ENCODE data around the gene RAB11FIP5. TPM values are rescaled to one million over a fixed set of nuclear protein-coding genes. Genes with fewer than 3 reads are reported as not detected.

Gene RAB11FIP5
- total and polyA plus RNA-seq, 2 donors (not counting 3 experiments of a cell fraction or from before 2014, with no cell fraction given), result 36.6 to 47.0 TPM

- H3K79me2 ChIP-seq (ENCODE audit: control insufficient read depth, insufficient read depth, low read length), result no peaks in the 10 kb centered on the region
- H3K4me2 ChIP-seq (ENCODE audit: insufficient read depth, low read length), result no peak overlapping the region
- H3K27me3 ChIP-seq (ENCODE audit: control insufficient read depth in 2 of 2, insufficient read depth in 2 of 2, low read length in 2 of 2), result no peaks in the 10 kb centered on the region
- no peaks in the 10 kb centered on the region for H3K9me3 ChIP-seq (replicated peaks; ENCODE audit: control insufficient read depth, insufficient read depth, low read length)
- no peak overlapping the region for H3K27ac ChIP-seq (ENCODE audit: insufficient read depth, low read depth, low read length)
- H4K20me1 ChIP-seq (replicated peaks; ENCODE audit: control insufficient read depth, extremely low read depth, insufficient read depth, low read length), result no peaks in the 10 kb centered on the region
- BruUV-seq (replicated peaks), result no TSS peak
- intact Hi-C loops (cut with micrococcal nuclease), result no loop called here
- H3K9ac ChIP-seq (replicated peaks; ENCODE audit: extremely low read depth, insufficient read depth, low read length), result no peak overlapping the region
- no peak for FAIRE-seq
- dilution Hi-C loops (cut with MboI; ENCODE audit: extremely low pct_ligation_motif_present, low sequenced_read_pairs), result no loop called here
- H3K36me3 ChIP-seq (ENCODE audit: control insufficient read depth in 2 of 2, extremely low read depth in 1 of 2, insufficient read depth in 2 of 2, low read length in 2 of 2), result peaks cover 2% of the 10 kb centered on the region in 2 experiments
- no peak overlapping the region for H2AFZ ChIP-seq (ENCODE audit: low read depth, low read length)
- no peaks in the 10 kb centered on the region for H3K4me1 ChIP-seq (ENCODE audit: control insufficient read depth, extremely low read depth, insufficient read depth, low read length)
- CTCF ChIA-PET, result interaction anchor here (1.4 kb wide), 1 partner anchor 62 kb away, joined by 3 read pairs; no protein-coding TSS in a partner anchor
- H3K9me1 ChIP-seq (replicated peaks; ENCODE audit: control insufficient read depth, extremely low read depth, insufficient read depth, low read length), result no peaks in the 10 kb centered on the region
- no peak overlapping the region for H3K4me3 ChIP-seq (replicated peaks in 1 of 3; ENCODE audit: insufficient read depth in 1 of 3, low read depth in 1 of 3, low read length in 3 of 3)
- POLR2A ChIA-PET, result no interaction called here
- TF ChIP-seq JUN (IDR thresholded peaks at IDR 0.05; ENCODE audit: borderline replicate concordance, insufficient read depth, insufficient read length, low read depth) (no peak), CTCF (IDR thresholded peaks at IDR 0.05; ENCODE audit: extremely low read depth in 1 of 2, insufficient read depth in 1 of 2, low read depth in 1 of 2, low read length in 2 of 2) (peak in 1 of 2 donors; percentile 14)
- no peak for DNase-seq (ENCODE audit: low read depth, low spot score)
Measured at GRCh38 chr2:73035899-73036711, 76.6 kb downstream of the RAB11FIP5 start.

- ChIA-PET POLR2A (no interaction called here), CTCF (interaction anchor here (0.7 to 1.5 kb wide), 4 partner anchors 12 to 141 kb away, joined by 3 to 5 read pairs (median 3); no protein-coding TSS in a partner anchor)
- FAIRE-seq, result no peak
- Histone ChIP-seq H2AFZ (ENCODE audit: low read depth, low read length) (no peak overlapping the region), H3K9me1 (replicated peaks; ENCODE audit: control insufficient read depth, extremely low read depth, insufficient read depth, low read length) (no peaks in the 10 kb centered on the region), H3K4me1 (ENCODE audit: control insufficient read depth, extremely low read depth, insufficient read depth, low read length) (no peaks in the 10 kb centered on the region), H3K27ac (ENCODE audit: insufficient read depth, low read depth, low read length) (no peak overlapping the region), H3K4me2 (ENCODE audit: insufficient read depth, low read length) (no peak overlapping the region), H3K27me3 (ENCODE audit: control insufficient read depth in 2 of 2, insufficient read depth in 2 of 2, low read length in 2 of 2) (no peaks in the 10 kb centered on the region), H3K79me2 (ENCODE audit: control insufficient read depth, insufficient read depth, low read length) (no peaks in the 10 kb centered on the region), H4K20me1 (replicated peaks; ENCODE audit: control insufficient read depth, extremely low read depth, insufficient read depth, low read length) (no peaks in the 10 kb centered on the region), H3K9ac (replicated peaks; ENCODE audit: extremely low read depth, insufficient read depth, low read length) (no peak overlapping the region), H3K36me3 (ENCODE audit: control insufficient read depth in 2 of 2, extremely low read depth in 1 of 2, insufficient read depth in 2 of 2, low read length in 2 of 2) (peaks cover 0 to 2% of the 10 kb centered on the region in 2 experiments), H3K9me3 (replicated peaks; ENCODE audit: control insufficient read depth, insufficient read depth, low read length) (no peaks in the 10 kb centered on the region), H3K4me3 (replicated peaks in 1 of 3; ENCODE audit: insufficient read depth in 1 of 3, low read depth in 1 of 3, low read length in 3 of 3) (no peak overlapping the region)
- no TSS peak for BruUV-seq (replicated peaks)
- no peak for DNase-seq (ENCODE audit: low read depth, low spot score)
- TF ChIP-seq CTCF (IDR thresholded peaks at IDR 0.05; ENCODE audit: extremely low read depth in 1 of 2, insufficient read depth in 1 of 2, low read depth in 1 of 2, low read length in 2 of 2), result no peak
- dilution Hi-C loops (cut with MboI; ENCODE audit: extremely low pct_ligation_motif_present, low sequenced_read_pairs), result no loop called here
- intact Hi-C loops (cut with micrococcal nuclease), result no loop called here
Measured at GRCh38 chr2:73034661-73035375, 77.9 kb downstream of the RAB11FIP5 start.
